Urinary bladder (tissue), 4 donors: ENCODE measurements around the gene VIM. TPM values are rescaled to one million over a fixed set of nuclear protein-coding genes. Genes with fewer than 3 reads are reported as not detected.
A peak's percentile ranks its signal among the peaks of the same experiment; 100 is the strongest.

Experiments
- DNase-seq: peaks from one replicate; pipeline ENCODE4 v3.0.0-alpha.2; 2015; ENCODE audit errors: extremely low spot score
- H3K27ac ChIP-seq: one replicate; pipeline ENCODE4 v1.5.1; 2013; ENCODE audit warnings: low read depth, mild to moderate bottlenecking, moderate library complexity
- H3K36me3 ChIP-seq: one replicate; pipeline ENCODE4 v1.6.1; 2013; ENCODE audit warnings: mild to moderate bottlenecking, moderate library complexity; ENCODE audit not compliant: insufficient read depth
- H3K4me1 ChIP-seq: one replicate; pipeline ENCODE4 v1.6.1; 2013; ENCODE audit warnings: mild to moderate bottlenecking, moderate library complexity; ENCODE audit not compliant: insufficient read depth
- H3K4me3 ChIP-seq: one replicate; pipeline ENCODE4 v1.5.1; 2013; ENCODE audit warnings: low read depth, low read length
- WGBS: extraction: QIAGEN DNeasy Blood & Tissue Kit; methylation state at CpG from one replicate; pipeline ENCODE4 v1.1.7; 2013; 5-methylcytosine and 5-hydroxymethylcytosine counted together
- polyA plus RNA-seq: library from polyadenylated mRNA; stranded (reverse); fragments of 200-250 nt; gene quantifications from one replicate; pipeline ENCODE4 v1.2.3, GENCODE V29; 2013
- total RNA-seq: library from RNA; depleted of rRNA; stranded (reverse); fragments of >200 nt; gene quantifications from one replicate; pipeline ENCODE4 v1.2.3, GENCODE V29; 2014
- donor health status: healthy with polysubstance abuse.
- donor health status: healthy.

VIM gene
- total RNA-seq (1,379 TPM), polyA plus RNA-seq (1,825 TPM)

GRCh38 chr10:17228091-17229015 is at the start of gene VIM:
Gene VIM (plus strand): TSS chr10:17228241. CDS start chr10:17229423, 1,182 bp downstream.
- Histone ChIP-seq H3K4me3 (peak within 1 kb of the TSS; percentile 83), H3K4me1 (no peaks in the 10 kb centered on the region), H3K36me3 (no peaks in the 10 kb centered on the region), H3K27ac (peak within 1 kb of the TSS; percentile 98)
- under 1% methylated on average over 77 of the region's 77 CpGs for WGBS
- DNase-seq = peak; percentile 75

DNA sequence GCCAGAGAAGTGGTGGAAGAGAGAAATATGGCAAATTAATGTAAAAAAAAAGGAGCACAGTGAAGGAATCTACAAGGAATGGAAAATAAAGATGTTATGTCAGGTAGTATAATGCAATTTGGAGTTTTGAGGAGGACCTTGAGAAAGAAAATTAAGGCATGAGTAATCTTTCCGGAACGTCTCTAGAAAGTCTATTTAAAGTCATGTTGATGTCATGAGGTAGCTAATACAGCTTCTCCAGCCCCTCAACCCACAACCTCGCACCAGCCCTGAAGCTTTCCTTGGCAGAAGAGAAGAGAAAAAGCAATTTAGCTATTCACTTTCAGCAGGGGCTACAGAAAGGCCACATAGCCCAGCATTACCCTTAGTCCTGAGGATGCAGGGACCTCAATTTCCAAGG is 49.0 kb upstream of the VIM start:
- Histone ChIP-seq H3K36me3 (no peaks in the 10 kb centered on the region), H3K4me1 (no peaks in the 10 kb centered on the region), H3K4me3 (no peak overlapping the region), H3K27ac (no peak overlapping the region)
- 85% methylated on average over 3 of the region's 3 CpGs for WGBS
- no peak for DNase-seq

GRCh38 chr10:17181110-17181509 is 46.9 kb upstream of the VIM start:
- Histone ChIP-seq H3K36me3 (no peaks in the 10 kb centered on the region), H3K4me1 (no peaks in the 10 kb centered on the region), H3K4me3 (no peak overlapping the region), H3K27ac (no peak overlapping the region)
- DNase-seq = no peak
- WGBS = 92% methylated on average over 5 of the region's 5 CpGs

DNA sequence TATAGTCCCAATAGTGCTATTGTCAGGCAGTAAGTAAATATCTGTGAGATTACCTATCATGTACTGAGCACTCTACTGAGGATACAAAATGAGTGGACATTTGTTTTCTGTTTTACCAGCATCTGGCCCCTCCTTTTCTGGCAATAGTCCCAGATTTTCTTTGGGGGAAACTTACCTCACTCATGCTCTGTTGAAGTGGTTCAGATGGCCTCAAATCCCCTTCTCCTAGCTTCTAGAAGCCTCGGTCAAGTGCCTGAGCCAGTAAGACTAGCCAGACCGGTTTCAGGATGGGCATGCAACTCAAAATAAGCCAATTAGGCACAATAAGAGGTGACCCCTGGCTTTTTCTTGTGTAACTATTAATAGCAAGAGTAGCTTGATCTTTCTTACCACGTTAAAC is 46.3 kb upstream of the VIM start:
- no peak for DNase-seq
- Histone ChIP-seq H3K4me3 (no peak overlapping the region), H3K36me3 (no peaks in the 10 kb centered on the region), H3K27ac (no peak overlapping the region), H3K4me1 (no peaks in the 10 kb centered on the region)
- WGBS = 84% methylated on average over 3 of the region's 3 CpGs

DNA sequence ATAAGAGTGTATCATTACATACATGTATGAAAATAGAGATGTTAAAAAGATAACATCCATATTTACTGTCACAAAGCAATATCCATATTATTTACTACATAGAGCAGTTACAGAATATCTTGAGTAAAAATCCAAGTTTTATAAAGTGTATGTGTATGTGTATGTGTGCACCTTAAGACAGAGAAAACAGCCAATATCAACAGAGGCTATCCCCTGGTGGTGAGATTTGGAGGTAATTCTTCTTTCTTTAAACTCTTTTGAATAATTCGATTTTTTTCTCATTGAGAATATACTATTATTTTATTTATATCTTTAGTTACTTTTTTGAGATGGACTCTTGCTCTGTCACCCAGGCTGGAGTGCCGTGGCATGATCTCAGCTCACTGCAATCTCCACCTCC is 44.9 kb upstream of the VIM start:
- Histone ChIP-seq H3K4me3 (no peak overlapping the region), H3K4me1 (no peaks in the 10 kb centered on the region), H3K36me3 (no peaks in the 10 kb centered on the region), H3K27ac (no peak overlapping the region)
- 90% methylated on average over 2 of the region's 2 CpGs for WGBS
- no peak for DNase-seq

DNA sequence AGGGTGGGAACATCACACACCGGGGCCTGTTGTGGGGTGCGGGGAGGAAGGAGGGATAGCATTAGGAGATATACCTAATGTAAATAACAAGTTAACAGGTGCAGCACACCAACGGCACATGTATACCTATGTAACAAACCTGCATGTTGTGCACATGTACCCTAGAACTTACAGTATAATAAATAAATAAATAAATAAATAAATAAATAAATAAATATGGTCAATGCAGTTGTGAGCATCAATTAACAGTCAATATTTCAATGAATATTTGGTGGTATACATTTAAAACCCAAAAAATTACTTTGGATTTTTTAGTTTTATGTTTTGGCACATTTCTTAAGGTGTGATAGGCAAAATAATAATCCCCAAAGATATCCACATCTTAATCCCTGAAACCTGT is 42.2 kb upstream of the VIM start:
- Histone ChIP-seq H3K4me3 (no peak overlapping the region), H3K36me3 (no peaks in the 10 kb centered on the region), H3K4me1 (no peaks in the 10 kb centered on the region), H3K27ac (no peak overlapping the region)
- 99% methylated on average over 3 of the region's 3 CpGs for WGBS
- no peak for DNase-seq

DNA sequence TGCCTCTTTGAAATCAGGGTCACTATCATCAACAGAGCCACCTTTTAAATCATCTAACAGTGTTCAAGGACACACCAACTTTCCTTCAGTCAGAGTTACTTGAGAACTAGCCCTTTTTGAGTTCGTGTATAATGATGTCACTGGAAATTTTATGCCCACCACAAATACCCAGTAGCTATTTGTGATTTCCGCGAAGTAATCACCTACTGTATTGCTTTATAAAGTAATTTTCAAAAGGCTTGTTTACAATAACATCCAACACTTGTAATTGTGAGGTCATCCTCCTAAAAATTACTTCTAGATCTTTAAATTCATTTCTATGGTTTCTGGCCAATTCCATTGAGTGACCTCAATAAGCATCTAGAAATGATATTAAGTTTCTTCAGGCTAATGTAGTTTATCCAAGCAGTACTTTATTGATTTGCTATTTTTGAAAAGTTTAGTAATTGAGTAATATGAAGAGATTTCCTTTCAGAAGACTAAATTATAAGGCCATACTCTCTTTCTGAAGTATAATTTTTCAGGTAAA is 39.3 kb upstream of the VIM start:
- Histone ChIP-seq H3K4me3 (no peak overlapping the region), H3K4me1 (no peaks in the 10 kb centered on the region), H3K36me3 (no peaks in the 10 kb centered on the region), H3K27ac (no peak overlapping the region)
- no peak for DNase-seq
- 86% methylated on average over 3 of the region's 3 CpGs for WGBS

DNA sequence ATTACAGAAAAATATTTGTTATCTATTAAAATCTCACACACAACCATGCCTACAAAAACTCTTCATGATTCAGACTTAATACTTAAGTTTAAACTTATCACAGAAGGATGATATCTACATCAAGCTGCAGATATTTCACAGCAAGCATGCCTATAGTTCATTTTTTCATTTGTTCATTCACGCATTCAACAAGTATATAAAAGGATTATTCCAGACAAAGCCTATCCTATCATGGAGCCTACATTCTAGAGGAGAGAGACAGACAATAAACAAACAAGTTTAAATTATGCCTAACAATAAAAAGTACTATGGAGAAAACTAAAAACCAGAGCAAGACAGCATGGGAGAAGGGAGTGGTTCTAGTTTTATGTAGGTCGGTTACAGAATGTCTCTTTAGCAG is 37.4 kb upstream of the VIM start:
- Histone ChIP-seq H3K4me1 (no peaks in the 10 kb centered on the region), H3K27ac (no peak overlapping the region), H3K36me3 (no peaks in the 10 kb centered on the region), H3K4me3 (no peak overlapping the region)
- WGBS = 79% methylated on average over 2 of the region's 2 CpGs
- DNase-seq = no peak

GRCh38 chr10:17195083-17195482 is 33.0 kb upstream of the VIM start:
- WGBS = 92% methylated on average over 5 of the region's 5 CpGs
- Histone ChIP-seq H3K4me3 (no peak overlapping the region), H3K27ac (no peak overlapping the region), H3K4me1 (no peaks in the 10 kb centered on the region), H3K36me3 (no peaks in the 10 kb centered on the region)
- DNase-seq = no peak

GRCh38 chr10:17196045-17196444 is 32.0 kb upstream of the VIM start:
- no peak overlapping the region for H3K4me3 ChIP-seq
- no peak overlapping the region for H3K27ac ChIP-seq
- H3K36me3 ChIP-seq = no peaks in the 10 kb centered on the region
- DNase-seq = no peak
- H3K4me1 ChIP-seq = no peaks in the 10 kb centered on the region
- 52% methylated on average over 2 of the region's 2 CpGs for WGBS

DNA sequence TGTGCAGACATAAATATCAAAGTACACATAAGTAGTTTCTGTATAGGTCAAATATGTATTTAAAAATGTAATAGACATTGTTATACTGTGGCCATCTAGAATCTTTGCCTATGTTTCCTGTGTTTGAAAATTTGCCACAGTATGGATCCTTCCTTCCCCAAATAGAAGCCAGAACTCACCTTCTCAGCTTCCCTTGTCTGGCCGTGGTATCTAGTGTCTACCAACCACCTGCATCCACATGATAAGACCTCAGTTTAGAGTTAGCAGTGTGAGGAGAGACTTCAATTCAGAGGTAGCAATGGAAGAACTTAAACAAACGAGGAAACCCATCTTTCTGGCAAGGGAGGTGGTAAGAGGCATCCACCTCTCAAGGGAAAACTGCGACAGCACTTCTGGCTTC is 31.5 kb upstream of the VIM start:
- DNase-seq = no peak
- 86% methylated on average over 3 of the region's 3 CpGs for WGBS
- Histone ChIP-seq H3K27ac (no peak overlapping the region), H3K36me3 (no peaks in the 10 kb centered on the region), H3K4me1 (no peaks in the 10 kb centered on the region), H3K4me3 (no peak overlapping the region)

GRCh38 chr10:17199351-17199804 is 28.7 kb upstream of the VIM start:
- 18% methylated on average over 9 of the region's 9 CpGs for WGBS
- H3K36me3 ChIP-seq = no peaks in the 10 kb centered on the region
- H3K4me1 ChIP-seq = no peaks in the 10 kb centered on the region
- no peak for DNase-seq
- H3K4me3 ChIP-seq = no peak overlapping the region
- H3K27ac ChIP-seq = peak overlapping the region; percentile 28

DNA sequence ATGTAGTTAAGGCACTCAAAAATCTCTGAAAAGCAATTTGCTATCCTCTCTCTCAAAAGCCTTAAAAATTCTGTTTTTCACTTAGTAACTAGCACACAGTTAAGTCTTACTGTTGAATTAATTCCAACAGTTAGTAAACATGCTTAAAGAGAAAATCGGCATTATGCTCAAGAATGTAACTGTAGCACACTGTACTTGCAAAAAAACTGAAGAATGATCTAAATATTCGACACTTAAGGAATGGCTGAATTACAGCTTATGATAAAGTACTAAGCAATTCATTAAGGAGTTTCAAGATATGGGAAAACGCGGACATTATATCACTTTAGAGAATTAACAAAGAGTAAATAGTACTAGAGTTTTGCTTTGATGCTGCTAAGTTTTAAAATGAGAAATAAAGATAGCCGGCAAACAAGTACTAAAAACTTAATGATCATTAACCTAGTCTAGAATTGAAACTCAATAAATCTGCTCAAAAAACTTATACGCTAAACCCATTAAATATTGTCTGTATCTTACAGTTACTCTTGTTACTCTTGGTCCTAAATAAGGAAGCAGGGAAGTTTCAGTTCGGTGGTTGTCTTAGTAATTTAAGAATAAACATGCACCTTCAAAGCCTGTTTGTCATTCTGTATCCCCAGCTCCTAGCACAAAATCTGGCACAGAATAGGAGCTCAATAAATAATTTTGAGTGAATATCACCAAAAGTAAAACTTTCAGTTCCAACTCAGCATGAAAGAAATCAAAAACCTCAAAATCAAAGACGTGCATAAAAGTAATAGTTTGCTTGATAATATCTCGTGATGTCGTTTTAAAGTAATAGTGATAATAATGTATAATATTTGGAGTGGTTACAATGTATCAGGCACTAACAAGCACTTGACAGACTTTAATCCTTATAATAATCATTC is 27.8 kb upstream of the VIM start:
- 12% methylated on average over 10 of the region's 10 CpGs for WGBS

More for the DNA sequence above, 27.8 kb upstream of the VIM start:
- Histone ChIP-seq H3K4me1 (no peaks in the 10 kb centered on the region), H3K27ac (peak overlapping the region; percentile 50), H3K36me3 (no peaks in the 10 kb centered on the region), H3K4me3 (peak overlapping the region; percentile 69)
- no peak for DNase-seq
